HFFc6 (cell line): ENCODE measurements around the gene STYK1. TPM values are rescaled to one million over a fixed set of nuclear protein-coding genes. Genes with fewer than 3 reads are reported as not detected.
"Not testable (repeated sequence)": the region's sequence is repeated elsewhere in the genome, so short reads cannot be mapped to it uniquely, and the experiment has no call there.

Experiments used
- DNase-seq: peaks from one replicate; pipeline ENCODE4 v3.0.0-alpha.2; 2018
- H3K27ac Mint-ChIP-seq: 2 replicates; pipeline ENCODE4 v1.8.0; 2020; ENCODE audit warnings: mild to moderate bottlenecking, mixed read lengths
- H3K27me3 Mint-ChIP-seq: 2 replicates; pipeline ENCODE4 v1.8.0; 2021; ENCODE audit warnings: mild to moderate bottlenecking, moderate library complexity, mixed read lengths; ENCODE audit not compliant: insufficient read depth
- H3K36me3 Mint-ChIP-seq: 2 replicates; pipeline ENCODE4 v1.8.0; 2021; ENCODE audit warnings: low read depth, mixed read lengths
- H3K4me1 Mint-ChIP-seq: 2 replicates; pipeline ENCODE4 v1.8.0; 2020; ENCODE audit warnings: low read depth, mixed read lengths
- H3K4me3 Mint-ChIP-seq: 2 replicates; pipeline ENCODE4 v1.8.0; 2020; ENCODE audit warnings: mild to moderate bottlenecking, moderate library complexity, mixed read lengths
- H3K9me3 Mint-ChIP-seq: 2 replicates; pipeline ENCODE4 v1.8.0; 2020; ENCODE audit warnings: mild to moderate bottlenecking, mixed read lengths
- CTCF ChIP-seq: fragments of 200-600 bp; sonication (generic); IDR thresholded peaks from 2 replicates; pipeline ENCODE4 v1.5.0; 2021; ENCODE audit warnings: antibody characterized with exemption, mild to moderate bottlenecking
- total RNA-seq, 6 experiments: library from RNA; stranded (reverse); fragmentation: NEBNext Ultra II Directional; extraction: Animal tissue kit (Norgen Biotek cat#: 25700); gene quantifications; 2 replicates in 1 of 6; 3 replicates in 5 of 6; pipeline ENCODE4 v1.2.3, GENCODE V29; 2021

STYK1 gene
- total RNA-seq, 6 experiments from 2014 or later, result 1.1 to 3.0 (median 1.8) TPM

- DNase-seq, result no peak
- Mint-ChIP-seq H3K36me3 (peaks cover 22% of the 10 kb centered on the region), H3K27ac (no peak overlapping the region), H3K27me3 (no peaks in the 10 kb centered on the region; the same call in 1 of the 2 replicates), H3K4me1 (peaks cover 10% of the 10 kb centered on the region), H3K4me3 (no peak overlapping the region), H3K9me3 (peaks cover 26% of the 10 kb centered on the region)
- TF ChIP-seq CTCF, result no peak
These were observed 21.7 kb downstream of the STYK1 start for GRCh38 chr12:10652192-10652591.

GRCh38 chr12:10646576-10646975 lies 27.3 kb downstream of the STYK1 start:
- Mint-ChIP-seq H3K9me3 (peaks cover 42% of the 10 kb centered on the region), H3K36me3 (peaks cover 41% of the 10 kb centered on the region), H3K4me1 (peaks cover 19% of the 10 kb centered on the region)
- not testable (repeated sequence) for H3K4me3 Mint-ChIP-seq, H3K27me3 Mint-ChIP-seq, H3K27ac Mint-ChIP-seq, DNase-seq

DNA sequence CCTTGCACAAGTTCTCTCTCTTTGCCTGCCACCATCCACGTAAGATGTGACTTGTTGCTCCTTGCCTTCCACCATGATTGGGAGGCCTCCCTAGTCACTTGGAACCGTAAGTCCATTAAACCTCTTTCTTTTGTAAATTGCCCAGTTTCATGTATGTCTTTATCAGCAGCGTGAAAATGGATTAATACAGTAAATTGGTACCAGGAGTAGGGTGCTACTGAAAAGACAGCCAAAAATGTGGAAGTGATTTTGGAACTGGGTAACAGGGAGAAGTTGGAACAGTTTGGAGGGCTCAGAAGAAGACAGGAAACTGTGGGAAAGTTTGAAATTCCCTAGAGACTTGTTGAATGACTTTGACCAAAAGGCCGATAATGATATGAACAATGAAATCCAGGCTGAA lies 27.9 kb downstream of the STYK1 start:
- no peak for DNase-seq
- TF ChIP-seq CTCF, result no peak
- Mint-ChIP-seq H3K9me3 (peaks cover 47% of the 10 kb centered on the region), H3K36me3 (peaks cover 46% of the 10 kb centered on the region), H3K27ac (no peak overlapping the region), H3K4me1 (peaks cover 26% of the 10 kb centered on the region), H3K4me3 (no peak overlapping the region), H3K27me3 (no peaks in the 10 kb centered on the region; the same call in 1 of the 2 replicates)

DNA sequence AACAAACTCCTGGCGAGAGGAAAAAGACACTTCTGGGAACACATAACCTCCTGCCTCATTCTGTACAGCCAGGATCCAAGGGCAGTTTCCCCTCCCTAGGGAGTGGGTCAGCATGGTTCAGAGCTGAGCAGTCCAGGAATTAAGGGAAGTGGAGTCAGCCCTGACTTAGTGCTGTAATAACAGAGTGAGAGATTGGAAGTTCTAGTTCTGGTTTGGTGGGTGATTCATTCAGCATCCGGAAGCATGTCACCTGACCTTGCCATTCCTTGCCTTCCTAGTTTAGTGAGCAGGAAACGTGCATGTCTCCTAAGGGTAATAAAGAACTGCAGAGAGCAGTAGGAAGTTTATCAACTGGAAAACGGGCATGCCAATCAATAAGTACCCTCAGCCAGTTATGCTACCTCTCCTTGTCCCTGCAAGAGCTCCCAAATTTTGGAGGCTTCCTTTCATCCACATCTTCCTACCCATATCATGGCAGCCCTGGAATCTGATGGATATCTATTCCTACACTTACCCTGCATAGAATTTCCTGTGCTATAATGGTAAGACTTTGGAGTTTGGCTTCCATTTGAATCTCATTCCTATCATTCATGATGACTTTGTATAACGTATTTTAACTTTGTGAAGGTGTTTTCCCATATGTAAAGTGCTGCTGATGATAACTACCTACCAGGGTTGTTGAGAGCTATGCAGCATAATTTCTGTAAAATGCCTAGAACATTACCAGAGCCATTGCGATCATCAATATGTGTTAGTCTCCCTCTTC lies 31.9 kb downstream of the STYK1 start:
- Mint-ChIP-seq H3K4me3 (peak overlapping the region; percentile 37; the same call in 1 of the 2 replicates), H3K4me1 (peaks cover 45% of the 10 kb centered on the region), H3K36me3 (peaks cover 42% of the 10 kb centered on the region), H3K9me3 (peaks cover 41% of the 10 kb centered on the region), H3K27me3 (no peaks in the 10 kb centered on the region), H3K27ac (peak overlapping the region; percentile 88)
- TF ChIP-seq CTCF, result no peak
- peak; percentile 46 for DNase-seq

GRCh38 chr12:10638728-10639127 lies 35.1 kb downstream of the STYK1 start:
- TF ChIP-seq CTCF, result no peak
- Mint-ChIP-seq H3K4me1 (peaks cover 73% of the 10 kb centered on the region), H3K27me3 (no peaks in the 10 kb centered on the region), H3K36me3 (peaks cover 22% of the 10 kb centered on the region), H3K9me3 (peaks cover 10% of the 10 kb centered on the region), H3K27ac (no peak overlapping the region), H3K4me3 (no peak overlapping the region)
- no peak for DNase-seq

DNA sequence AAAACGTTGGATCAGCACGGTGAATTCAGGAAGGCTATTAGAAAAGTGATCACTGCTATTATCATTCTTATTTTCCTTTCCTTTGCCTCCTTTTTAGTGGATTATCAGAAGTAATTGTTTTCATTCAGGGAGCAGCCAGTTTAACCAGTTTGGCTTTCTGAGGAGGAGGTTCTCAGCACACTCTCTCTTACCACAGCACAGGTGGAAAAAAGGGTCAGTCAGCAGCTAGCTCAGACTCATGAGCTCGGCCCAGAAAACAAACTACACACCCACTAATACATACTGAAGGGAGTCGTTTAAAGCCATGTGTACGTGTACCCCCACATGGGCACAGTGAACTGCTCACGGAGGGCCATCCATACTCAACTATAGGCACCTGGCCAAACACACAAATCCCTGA lies 37.2 kb downstream of the STYK1 start:
- peaks cover 10% of the 10 kb centered on the region for H3K9me3 Mint-ChIP-seq
- H3K4me3 Mint-ChIP-seq, result no peak overlapping the region
- peaks cover 23% of the 10 kb centered on the region for H3K36me3 Mint-ChIP-seq
- peaks cover 75% of the 10 kb centered on the region for H3K4me1 Mint-ChIP-seq
- no peak for DNase-seq
- H3K27me3 Mint-ChIP-seq, result no peaks in the 10 kb centered on the region
- no peak overlapping the region for H3K27ac Mint-ChIP-seq
- no peak for TF ChIP-seq CTCF
